GM12872 (cell line): ENCODE measurements around the gene BCR.

Source experiments
- TF ChIP-seq, protein P1 (sequence below): IDR thresholded peaks from 3 replicates; pipeline ENCODE4 v1.5.1; 2011; ENCODE audit warnings: low read depth, mild to moderate bottlenecking, low read length, moderate library complexity; ENCODE audit not compliant: insufficient read depth

BCR gene

DNA sequence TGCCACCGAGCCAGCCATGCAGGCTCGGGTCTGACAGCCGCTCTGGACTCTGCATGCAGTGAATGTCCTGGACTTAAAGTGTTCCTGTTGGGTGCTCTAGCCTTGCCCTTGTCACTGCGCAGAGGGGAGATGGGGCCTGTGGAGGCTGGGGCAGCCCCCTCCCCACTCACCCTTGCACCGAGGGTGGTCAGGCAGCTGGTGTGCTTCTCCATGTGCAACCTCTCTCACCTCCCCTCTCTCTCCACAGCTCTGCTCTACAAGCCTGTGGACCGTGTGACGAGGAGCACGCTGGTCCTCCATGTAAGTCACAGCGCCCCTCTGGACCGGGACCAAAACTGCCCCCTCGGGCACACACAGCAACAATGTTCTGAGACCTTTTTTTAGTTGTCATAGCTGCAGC is 92.5 kb downstream of the BCR start:
- TF ChIP-seq, protein P1, sequence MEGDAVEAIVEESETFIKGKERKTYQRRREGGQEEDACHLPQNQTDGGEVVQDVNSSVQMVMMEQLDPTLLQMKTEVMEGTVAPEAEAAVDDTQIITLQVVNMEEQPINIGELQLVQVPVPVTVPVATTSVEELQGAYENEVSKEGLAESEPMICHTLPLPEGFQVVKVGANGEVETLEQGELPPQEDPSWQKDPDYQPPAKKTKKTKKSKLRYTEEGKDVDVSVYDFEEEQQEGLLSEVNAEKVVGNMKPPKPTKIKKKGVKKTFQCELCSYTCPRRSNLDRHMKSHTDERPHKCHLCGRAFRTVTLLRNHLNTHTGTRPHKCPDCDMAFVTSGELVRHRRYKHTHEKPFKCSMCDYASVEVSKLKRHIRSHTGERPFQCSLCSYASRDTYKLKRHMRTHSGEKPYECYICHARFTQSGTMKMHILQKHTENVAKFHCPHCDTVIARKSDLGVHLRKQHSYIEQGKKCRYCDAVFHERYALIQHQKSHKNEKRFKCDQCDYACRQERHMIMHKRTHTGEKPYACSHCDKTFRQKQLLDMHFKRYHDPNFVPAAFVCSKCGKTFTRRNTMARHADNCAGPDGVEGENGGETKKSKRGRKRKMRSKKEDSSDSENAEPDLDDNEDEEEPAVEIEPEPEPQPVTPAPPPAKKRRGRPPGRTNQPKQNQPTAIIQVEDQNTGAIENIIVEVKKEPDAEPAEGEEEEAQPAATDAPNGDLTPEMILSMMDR, result no peak

DNA sequence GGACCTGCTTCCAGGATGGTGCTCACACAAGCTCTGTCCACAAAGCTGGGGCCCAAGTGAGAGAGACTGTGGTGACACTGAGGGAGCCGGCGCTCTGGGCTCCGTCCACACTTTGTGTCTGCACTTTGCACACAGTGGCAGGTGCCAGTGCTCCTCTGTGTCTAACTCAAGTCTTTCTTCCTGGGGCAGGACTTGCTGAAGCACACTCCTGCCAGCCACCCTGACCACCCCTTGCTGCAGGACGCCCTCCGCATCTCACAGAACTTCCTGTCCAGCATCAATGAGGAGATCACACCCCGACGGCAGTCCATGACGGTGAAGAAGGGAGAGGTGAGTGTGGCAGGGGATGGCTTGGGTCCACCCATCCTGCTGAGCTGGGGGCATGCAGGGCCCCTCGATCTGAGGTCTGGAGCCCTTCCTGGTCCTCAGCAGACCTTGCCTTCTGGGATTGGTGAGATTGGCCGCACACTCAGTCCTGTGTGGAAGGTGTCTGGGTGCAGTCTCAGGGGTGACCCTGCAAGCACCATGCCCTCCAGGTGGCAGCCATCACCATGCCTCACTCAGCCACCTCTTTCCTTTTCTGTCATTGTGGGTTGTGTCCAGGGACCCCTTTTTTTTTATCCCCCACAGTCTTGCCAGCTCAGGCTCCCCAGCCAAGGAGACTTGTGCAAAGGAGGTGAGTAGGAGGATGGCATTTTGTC is 93.3 kb downstream of the BCR start:
- TF ChIP-seq, protein P1, result no peak

DNA sequence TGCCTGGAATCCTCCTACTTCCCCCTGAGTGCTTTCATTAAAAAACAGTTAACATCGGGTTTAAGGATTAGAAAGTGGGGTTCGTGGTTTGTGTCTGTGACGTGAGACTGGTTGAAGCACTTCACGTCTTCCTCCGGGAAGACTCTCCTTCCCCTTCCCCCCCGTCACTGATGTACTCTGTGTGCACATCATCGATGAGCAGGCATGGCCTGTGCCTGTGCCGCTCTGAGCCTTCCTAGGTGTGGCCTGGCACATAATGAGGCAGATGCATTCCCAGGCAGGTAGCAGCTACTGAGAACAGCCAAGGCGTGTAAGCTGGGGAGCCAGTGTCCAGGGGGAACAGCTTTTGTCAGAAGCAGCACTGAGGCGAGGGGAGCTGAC is 93.8 kb downstream of the BCR start:
- TF ChIP-seq, protein P1, result no peak

DNA sequence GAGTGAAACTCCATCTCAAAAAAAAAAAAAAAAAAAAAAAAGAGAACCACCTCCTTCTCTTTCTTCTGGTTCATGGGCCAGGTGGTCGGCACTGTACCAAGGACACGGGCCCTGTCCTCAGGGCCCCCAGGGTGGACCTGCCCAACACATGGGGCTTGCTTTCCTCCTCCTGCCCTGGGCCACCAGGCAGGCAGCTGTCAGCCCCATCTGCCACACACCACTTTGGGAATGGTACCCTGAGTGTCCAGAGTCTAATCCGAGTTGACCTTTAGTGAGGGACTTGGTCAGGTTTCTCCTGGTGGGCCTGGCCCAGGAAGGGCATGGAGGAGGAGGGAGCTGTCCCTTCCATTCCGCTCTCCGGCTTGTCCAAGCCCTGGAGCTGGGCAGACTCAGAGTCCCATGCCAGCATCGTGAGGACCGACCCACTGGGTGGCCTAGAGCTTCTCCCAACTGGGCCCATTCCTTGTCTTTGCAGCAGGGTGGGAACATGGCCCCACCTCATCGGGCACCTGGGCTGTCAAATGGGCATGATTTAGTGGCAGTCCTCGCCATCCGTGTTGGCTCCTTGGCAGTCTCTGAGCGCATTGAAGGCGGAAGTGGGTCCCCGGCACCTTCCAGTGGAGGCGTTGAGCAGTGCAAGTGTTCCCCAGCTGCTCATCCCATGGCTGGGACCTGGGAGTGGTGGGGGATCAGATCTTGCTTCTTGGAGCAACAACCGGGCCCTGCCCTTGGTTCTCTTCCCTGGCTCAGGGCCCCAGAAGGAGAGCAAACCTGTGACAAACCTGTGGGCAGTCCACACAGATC is 94.8 kb downstream of the BCR start:
- TF ChIP-seq, protein P1, result no peak

DNA sequence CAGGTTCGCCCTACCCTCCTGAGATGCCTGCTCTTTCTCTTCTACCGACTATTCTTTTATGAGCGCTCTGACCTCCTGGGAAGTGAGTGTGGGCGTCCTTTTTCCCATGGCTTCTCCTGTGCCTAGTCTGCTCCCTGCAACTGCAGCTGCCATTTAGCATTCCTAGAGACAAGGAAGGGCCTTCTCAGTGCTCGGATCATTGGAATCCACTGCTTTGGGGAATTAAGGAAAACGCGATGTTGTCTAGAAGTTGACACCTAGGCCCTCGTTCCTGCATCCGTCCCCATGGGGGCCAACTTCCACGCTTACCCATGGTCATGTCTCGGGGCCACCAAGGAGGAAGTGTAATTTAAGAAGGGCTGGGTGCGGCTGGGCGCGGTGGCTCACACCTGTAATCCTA is 95.4 kb downstream of the BCR start:
- TF ChIP-seq, protein P1, result no peak

DNA sequence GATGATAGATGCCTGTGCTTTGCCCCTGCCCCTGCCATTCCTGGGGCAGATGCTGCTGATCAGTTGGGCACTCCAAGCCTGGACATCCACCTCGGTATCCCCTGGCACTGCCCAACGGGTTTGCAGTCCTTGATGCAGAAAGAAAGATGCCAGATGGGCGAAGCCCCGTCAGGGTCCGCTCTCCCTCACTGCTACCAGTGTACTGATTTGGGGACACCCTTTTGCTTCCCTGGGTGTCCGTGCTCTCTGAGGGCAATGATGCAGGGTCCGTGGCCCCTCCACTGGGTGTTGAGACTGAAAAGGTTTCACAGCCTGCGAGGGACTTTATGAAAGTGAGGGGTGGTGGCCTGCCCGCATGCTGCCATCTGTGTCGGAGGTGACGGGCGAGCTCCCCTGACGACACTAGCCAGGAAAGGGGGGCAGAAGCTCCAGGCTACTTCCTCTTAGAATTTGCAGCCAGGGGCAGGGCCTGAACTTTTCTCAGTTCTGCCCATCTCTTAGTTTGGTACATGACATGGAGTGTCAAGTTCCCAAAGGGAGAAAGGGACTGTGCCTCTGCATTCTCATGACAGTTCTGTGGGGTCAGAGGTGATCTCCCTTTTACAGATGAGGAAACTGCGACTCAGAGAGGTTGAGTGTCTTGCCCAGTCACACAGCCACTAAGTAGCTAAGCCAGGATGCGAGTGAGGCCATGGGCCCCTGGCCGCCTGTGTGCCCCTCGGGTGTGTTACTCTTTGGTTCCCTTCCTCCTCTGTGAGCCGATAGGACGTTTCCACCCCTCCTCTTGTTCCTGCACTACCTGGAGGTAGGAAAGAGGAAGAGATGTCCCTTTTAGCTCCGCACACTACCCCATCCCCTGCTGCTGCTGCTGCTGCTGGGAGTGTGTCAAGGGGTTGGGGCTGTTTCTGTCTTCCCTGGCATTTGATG is 96.6 kb downstream of the BCR start:
- TF ChIP-seq, protein P1, result no peak

DNA sequence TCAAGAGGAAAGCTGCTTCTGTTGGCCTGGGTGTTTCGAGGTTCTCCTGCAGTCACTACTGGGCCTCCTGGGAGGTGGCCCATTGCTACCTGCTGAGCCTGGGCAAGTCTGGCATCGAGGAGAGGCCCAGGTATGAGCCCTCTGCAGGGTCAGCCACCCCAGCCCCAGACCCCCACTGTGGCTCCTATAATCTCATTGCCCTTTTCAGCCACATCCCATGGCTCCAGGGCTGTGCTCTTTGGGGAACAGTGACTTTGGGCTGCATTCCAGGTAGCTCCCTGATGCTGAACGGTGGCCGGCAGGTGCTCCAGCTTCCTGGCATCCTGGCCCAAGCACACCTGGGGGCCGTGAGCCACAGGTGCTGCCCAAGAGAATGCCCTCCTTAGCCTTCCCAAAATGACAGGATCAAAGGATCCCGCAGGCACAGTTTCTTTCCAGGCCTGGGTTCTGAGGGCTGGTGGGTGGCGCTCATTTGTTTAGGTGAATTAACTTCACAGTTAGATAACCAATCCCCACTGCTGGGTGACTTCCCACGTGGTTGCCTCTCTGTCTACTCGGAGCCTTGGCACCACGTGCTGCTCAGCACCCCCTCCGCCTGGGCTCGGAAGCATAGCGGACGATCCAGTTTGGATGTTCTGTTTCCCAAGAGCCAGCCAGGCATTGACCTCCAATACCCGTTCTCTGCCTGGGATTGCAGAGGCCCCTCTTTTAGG is 97.4 kb downstream of the BCR start:
- TF ChIP-seq, protein P1, result no peak
